ENCODE data around the gene MICU1. TPM values are rescaled to one million over a fixed set of nuclear protein-coding genes. Genes with fewer than 3 reads are reported as not detected.

The MICU1 gene
- total RNA-seq, 2 experiments from 2014 or later: 29.6 to 36.1 TPM

DNA sequence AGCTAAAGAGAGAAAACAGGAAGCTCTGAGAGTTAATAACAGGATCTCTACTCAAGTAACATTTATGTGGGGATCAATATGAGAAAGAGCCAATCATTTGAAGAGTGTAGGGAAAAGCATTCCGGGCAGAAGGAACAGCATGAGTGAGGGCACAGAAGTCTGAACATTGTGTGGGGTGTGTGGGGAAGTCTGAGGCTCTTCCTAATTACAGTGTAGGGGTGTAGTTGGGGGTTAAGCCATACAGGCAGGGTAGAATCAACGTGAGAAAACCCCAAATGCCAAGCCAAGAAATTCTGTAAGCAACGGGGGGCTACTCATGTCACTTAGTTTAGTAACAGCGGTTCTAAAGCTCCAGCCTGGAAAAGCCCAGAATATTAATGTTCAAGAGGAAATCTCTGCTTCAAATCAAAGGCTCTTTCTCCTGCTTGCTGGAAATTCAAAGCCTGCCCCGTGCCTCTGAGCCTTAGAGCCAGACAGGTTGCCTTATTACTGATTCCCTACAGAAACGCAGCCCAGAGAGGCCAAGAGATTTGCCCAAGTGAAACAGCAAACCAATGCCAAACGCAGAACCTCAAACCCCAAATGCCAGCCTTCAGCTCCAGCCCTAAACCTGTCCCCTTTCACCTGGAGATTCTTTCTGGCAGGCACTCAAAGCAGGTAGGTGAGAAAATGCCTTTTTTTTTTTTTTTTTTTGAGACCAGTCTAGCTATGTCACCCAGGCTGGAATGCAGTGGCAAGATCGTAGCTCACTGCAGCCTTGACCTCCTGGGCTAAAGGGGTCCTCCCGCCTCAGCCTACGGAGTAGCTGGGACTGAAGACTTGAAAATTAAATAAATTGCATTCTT, 307.2 kb downstream of the MICU1 start:
- Mint-ChIP-seq H3K4me3 (peak overlapping the region; percentile 76), H3K4me1 (peaks cover 73% of the 10 kb centered on the region), H3K36me3 (ENCODE audit: low read depth) (peaks cover 5% of the 10 kb centered on the region), H3K9me3 (no peaks in the 10 kb centered on the region), H3K27me3 (no peaks in the 10 kb centered on the region), H3K27ac (peak overlapping the region; percentile 86)
- ChIA-PET POLR2A (interaction anchor here (0.6 to 14.4 kb wide), 16 partner anchors 9 to 550 kb away, joined by 3 to 448 read pairs (median 8); partner anchors contain the start of genes ANAPC16, ASCC1, DDIT4 and SPOCK2), CTCF (interaction anchor here (0.7 to 4.5 kb wide), 12 partner anchors 8 to 270 kb away, joined by 3 to 32 read pairs (median 6); partner anchors contain the start of gene DDIT4)
- DNase-seq: no peak

Other genes with a start within 250 kb of the MICU1 start
- gene MCU, start 66.1 kb upstream of the MICU1 start, total RNA-seq: 10 to 100 TPM; 14.5 to 16.1 TPM

Measured in activated CD4-positive, alpha-beta memory T cell treated with anti-CD3 and anti-CD28 coated beads, Interleukin-2, amount 10 ng/mL, durations not matched to agents 7 days and 5 days (primary cell).